ENCODE data around the gene TMEM269. TPM values are rescaled to one million over a fixed set of nuclear protein-coding genes. Genes with fewer than 3 reads are reported as not detected.

The TMEM269 gene
- total and polyA plus RNA-seq, 12 donors: 0.03 to 1.1 (median 0.08) TPM; not detected in 8

DNA sequence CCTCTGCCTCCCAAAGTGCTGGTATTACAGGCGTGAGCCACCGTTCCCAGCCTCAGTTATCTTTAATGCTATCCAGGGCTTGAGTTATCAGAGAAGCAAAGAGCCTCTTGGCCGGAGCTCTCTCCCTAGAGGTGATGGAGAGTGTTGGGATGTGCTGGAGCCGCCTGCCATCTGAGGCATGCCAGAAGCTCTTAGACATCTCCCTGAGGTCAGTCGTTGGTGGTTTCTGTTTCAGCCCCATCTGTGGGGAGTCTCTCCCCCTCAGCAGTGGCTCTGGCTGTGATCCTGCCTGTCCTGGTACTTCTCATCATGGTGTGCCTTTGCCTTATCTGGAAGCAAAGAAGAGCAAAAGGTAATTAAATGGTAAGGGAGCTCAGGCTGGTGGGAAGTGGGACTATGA lies 50.0 kb downstream of the TMEM269 start:
- Histone ChIP-seq H3K4me3 (no peak overlapping the region), H3K9me3 (replicated peaks in 1 of 3) (no peaks in the 10 kb centered on the region), H3K27ac (no peak overlapping the region), H3K27me3 (no peaks in the 10 kb centered on the region), H3K4me1 (replicated peaks in 1 of 2) (no peaks in the 10 kb centered on the region), H3K36me3 (replicated peaks in 1 of 2) (no peaks in the 10 kb centered on the region)
- no peak for DNase-seq
- 83 to 95% (median 90%) methylated on average over 5 of the region's 5 CpGs for WGBS, 4 donors
- TF ChIP-seq, protein P1, sequence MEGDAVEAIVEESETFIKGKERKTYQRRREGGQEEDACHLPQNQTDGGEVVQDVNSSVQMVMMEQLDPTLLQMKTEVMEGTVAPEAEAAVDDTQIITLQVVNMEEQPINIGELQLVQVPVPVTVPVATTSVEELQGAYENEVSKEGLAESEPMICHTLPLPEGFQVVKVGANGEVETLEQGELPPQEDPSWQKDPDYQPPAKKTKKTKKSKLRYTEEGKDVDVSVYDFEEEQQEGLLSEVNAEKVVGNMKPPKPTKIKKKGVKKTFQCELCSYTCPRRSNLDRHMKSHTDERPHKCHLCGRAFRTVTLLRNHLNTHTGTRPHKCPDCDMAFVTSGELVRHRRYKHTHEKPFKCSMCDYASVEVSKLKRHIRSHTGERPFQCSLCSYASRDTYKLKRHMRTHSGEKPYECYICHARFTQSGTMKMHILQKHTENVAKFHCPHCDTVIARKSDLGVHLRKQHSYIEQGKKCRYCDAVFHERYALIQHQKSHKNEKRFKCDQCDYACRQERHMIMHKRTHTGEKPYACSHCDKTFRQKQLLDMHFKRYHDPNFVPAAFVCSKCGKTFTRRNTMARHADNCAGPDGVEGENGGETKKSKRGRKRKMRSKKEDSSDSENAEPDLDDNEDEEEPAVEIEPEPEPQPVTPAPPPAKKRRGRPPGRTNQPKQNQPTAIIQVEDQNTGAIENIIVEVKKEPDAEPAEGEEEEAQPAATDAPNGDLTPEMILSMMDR (IDR thresholded peaks at IDR 0.05): no peak
- no peak for TF ChIP-seq POLR2A (IDR thresholded peaks at IDR 0.05)
- intact Hi-C loops (cut with DNase I): no loop called here

DNA sequence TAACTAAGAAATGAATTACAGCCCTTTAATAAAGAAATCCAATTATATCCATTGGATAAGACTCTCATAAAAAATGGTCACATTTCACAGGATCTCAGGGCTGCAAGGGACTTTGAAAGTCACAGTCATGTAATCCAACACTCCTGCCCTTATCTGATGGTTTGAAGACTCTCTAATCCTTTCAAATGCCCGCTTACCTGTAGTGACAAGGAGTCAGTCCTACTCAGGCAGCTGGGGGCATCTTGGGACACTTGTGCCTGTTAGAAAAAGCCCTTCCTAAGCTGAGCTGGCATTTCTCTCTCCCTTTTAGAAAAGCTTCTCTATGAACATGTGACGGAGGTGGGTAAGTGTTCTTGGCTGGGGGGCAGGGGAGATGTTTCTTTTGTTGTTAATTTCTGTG lies 50.6 kb downstream of the TMEM269 start:
- H3K36me3 ChIP-seq (replicated peaks in 1 of 2): no peaks in the 10 kb centered on the region
- H3K4me3 ChIP-seq: no peak overlapping the region
- no peaks in the 10 kb centered on the region for H3K27me3 ChIP-seq
- H3K9me3 ChIP-seq (replicated peaks in 1 of 3): no peaks in the 10 kb centered on the region
- no peak overlapping the region for H3K27ac ChIP-seq
- DNase-seq: no peak
- intact Hi-C loops (cut with DNase I): no loop called here
- 95 to 100% (median 98%) methylated on average over 2 of the region's 2 CpGs for WGBS, 4 donors
- H3K4me1 ChIP-seq (replicated peaks in 1 of 2): no peaks in the 10 kb centered on the region
- no peak for TF ChIP-seq POLR2A (IDR thresholded peaks at IDR 0.05)
- TF ChIP-seq, protein P1 (IDR thresholded peaks at IDR 0.05): no peak

- intact Hi-C loops (cut with DNase I): no loop called here
- 44 to 56% (median 52%) methylated on average over 3 of the region's 3 CpGs for WGBS, 4 donors
- Histone ChIP-seq H3K9me3 (replicated peaks in 1 of 3) (no peaks in the 10 kb centered on the region), H3K27me3 (no peaks in the 10 kb centered on the region), H3K36me3 (replicated peaks in 1 of 2) (peaks cover 0 to 4% of the 10 kb centered on the region in 2 donors), H3K4me3 (no peak overlapping the region), H3K27ac (peak overlapping the region in 1 of 5 donors; percentile 64), H3K4me1 (replicated peaks in 1 of 2) (no peaks in the 10 kb centered on the region)
- no peak for TF ChIP-seq POLR2A (IDR thresholded peaks at IDR 0.05)
- TF ChIP-seq, protein P1 (IDR thresholded peaks at IDR 0.05): no peak
- DNase-seq: no peak
Measured at GRCh38 chr1:42837709-42838108, 52.9 kb downstream of the TMEM269 start.

- Histone ChIP-seq H3K27ac (peak overlapping the region in 1 of 5 donors; percentile 64), H3K4me1 (replicated peaks in 1 of 2) (peaks cover 0 to 1% of the 10 kb centered on the region in 2 donors), H3K9me3 (replicated peaks in 1 of 3) (no peaks in the 10 kb centered on the region), H3K27me3 (no peaks in the 10 kb centered on the region), H3K36me3 (replicated peaks in 1 of 2) (peaks cover 0 to 4% of the 10 kb centered on the region in 2 donors), H3K4me3 (no peak overlapping the region)
- TF ChIP-seq POLR2A (IDR thresholded peaks at IDR 0.05): no peak
- TF ChIP-seq, protein P1 (IDR thresholded peaks at IDR 0.05): no peak
- DNase-seq: no peak
- intact Hi-C loops (cut with DNase I): no loop called here
- 77 to 80% (median 78%) methylated on average over 7 of the region's 7 CpGs for WGBS, 4 donors
Measured at GRCh38 chr1:42838482-42839190, 53.8 kb downstream of the TMEM269 start.

Measured in adrenal gland (tissue), 12 donors.